SK-N-MC (cell line): ENCODE measurements around the gene PADI4.

Source experiments
- EZH2 ChIP-seq: fragments of 200-600 bp; sonication (generic); IDR thresholded peaks from one replicate; pipeline ENCODE4 v1.6.1; 2017; ENCODE audit warnings: antibody characterized with exemption
- FOXP2 ChIP-seq: optimal IDR thresholded peaks from 2 replicates; pipeline ENCODE3; 2011; ENCODE audit warnings: mild to moderate bottlenecking, moderate library complexity; ENCODE audit not compliant: insufficient read depth; ENCODE audit errors: extremely low read length, control extremely low read depth
- POLR2AphosphoS5 ChIP-seq: IDR thresholded peaks from 2 replicates; pipeline ENCODE4 v1.6.1; 2012; ENCODE audit warnings: mild to moderate bottlenecking, low read depth, low read length, borderline replicate concordance

DNA sequence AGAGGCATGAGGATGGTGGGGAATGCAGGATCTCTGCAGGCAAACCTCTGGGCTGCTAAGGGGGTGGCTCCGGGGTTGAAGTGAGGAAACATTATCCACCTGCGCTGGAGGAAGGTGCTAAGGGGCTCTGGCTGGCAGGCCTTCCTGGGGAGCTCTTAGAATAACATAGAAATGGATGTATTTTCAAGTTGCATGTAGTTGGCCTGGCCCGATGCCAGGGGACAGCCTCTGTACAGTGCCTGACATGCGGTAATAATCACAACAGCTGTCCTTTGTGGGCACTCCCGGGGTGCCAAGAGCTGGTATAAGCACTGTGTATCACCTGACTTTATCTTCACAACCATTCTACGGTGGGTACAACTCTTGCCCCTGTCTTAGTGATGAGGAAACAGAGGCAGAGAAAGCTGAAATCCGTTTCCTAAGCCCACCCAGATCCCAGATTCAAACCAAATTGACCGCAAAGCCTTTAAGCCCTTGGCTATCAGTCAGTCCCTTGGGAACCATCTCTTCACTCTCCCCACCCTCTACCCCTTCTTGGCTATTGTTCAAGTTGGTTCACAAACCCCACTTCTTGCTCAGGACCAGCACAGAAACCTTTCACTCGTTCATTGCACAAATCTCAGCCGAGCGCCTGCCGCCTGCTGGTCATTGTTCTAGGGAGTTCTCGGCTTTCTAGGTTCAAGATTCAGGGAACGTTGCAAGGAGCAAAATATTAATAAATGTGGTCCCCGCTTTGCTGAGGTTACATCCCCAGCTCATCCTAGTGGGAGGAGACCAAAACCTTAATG is 30.9 kb downstream of the PADI4 start:
- TF ChIP-seq EZH2 (no peak), POLR2AphosphoS5 (no peak), FOXP2 (no peak)
